Measurements from ENCODE around the gene PRKAG2.

The PRKAG2 gene

DNA sequence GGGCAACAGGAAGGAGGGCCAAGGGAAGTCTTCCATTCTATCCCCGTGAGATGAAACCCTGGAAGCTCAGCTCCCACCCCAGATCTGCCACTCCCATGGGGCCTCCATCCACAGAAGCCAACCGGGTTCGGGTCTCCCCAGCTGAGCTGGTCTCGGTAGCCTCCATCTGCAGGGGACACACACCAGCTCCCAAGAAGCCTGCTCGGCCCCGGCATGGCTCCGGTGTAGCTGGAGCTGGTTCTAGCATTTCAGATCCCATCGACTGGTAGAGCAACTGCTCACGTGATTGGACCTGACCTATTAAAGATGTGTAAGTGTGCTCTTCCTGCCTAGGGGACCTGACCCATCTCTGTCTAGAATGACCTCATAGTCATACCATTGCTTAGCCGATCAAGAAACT, 138.0 kb downstream of the PRKAG2 start:
- DNase-seq = no peak

DNA sequence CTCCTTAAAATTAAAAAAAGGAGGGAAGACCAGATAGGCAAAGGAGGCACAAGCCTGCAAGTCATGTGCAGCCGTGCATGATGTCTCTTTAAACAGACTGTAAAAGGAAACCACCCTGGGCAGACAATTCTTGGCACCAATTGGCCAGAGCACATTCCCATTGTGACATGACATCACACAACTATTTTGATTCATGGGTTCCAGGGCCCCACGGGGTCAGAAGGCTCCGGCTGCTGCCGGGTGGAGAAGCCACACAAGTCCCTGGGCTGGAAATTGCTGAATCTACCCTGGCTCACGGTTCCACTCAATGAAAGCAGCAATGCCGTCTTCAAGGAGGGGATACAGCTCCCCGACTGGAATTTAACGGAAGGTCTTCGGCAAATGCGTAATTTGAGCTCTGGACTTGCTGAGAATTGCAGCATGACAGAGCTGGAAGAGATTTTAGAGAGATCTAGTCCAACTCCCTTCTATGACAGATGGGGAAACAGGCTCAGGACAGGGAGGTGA, 140.5 kb downstream of the PRKAG2 start:
- DNase-seq = no peak

DNA sequence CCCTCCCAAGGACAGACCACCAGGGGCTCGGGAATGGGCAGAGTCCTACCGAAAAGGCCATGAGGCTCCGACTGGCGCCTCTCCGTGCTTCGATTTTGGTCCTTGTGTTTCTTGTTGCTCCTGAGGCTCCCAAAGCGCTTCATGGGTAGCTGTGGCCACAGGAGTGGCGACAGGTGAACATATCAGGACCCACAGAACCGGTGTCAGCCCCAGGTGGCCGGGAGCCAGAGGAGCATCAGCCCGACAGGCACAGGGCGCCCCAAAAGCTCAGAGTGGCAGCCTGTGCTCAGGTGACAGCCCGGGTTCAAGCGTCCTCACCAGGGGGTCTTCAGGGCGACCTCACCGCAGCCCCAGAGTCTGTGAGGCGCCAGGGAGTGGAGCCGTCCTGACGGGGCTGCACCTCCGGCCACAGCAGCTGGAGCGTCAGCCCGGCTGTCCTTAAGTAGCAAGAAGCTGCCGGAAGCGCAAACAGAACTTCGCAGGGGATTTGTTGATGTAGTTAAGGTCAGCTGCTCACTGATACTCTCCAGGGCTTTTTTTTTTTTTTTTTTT, 141.0 kb downstream of the PRKAG2 start:
- DNase-seq = no peak

DNA sequence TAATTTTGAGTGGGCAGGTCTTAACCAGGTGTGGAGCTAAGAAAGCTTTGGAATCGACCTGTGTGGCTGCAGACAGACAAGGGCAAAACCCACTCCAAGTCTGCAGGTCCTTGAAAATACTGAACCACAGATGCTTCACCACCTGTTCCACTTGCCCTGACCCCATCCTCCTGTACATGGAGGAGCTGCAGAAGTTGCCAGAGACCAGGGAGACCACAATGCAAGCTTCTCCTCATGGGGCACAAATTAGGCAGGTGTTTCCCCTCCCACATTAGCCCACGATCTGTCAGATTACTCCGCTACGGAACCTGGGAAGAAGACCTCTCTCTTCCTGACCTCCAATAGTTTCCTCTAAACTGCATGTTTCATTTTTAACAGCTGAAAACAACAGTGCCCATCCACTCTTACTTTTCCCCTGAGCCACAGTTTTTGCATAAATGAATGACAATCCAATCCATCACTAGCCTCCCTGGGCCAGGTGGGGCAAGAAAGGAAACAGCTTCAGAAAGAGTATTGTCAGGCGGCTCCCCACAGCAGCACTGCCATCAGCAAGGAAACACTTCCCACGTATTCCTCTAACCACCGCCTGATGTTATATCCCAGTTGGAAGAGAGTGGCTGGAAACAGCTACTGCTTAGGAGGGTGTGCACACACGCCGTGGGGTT, 141.6 kb downstream of the PRKAG2 start:
- no peak for DNase-seq

DNA sequence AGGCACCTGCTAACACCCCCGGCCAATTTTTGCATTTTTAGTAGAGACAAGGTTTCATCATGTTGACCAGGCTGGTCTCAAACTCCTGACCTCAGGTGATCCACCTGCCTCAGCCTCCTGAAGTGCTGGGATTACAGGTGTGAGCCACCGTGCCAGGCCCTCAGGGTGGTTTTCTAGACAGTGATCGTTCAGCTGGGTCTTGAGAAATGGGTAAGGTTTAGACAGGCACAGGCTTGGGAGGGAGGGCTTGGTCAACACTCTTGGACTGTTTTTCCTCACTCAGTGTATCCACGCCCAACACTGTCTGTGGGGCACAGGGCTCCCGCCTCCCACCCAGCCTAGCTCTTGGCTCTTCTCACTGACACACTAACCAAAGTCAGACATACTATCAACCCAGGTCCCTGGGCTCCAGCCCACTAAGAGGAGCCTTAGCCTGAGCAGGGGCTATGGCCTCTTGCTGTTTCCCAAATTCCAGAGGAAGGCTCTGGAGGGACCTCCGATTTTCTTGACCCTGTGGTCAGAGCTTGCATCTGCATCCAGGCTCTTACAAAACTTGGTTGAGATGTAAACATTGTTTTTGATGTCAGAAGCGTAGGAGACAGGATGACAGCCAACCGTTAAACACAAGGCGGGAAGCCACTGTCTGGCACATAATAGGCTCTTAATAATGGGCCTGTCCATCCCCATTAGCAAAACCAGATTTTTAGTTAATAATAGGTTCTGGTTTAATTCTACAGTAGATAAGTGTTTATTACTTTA, 143.9 kb downstream of the PRKAG2 start:
- no peak for DNase-seq

DNA sequence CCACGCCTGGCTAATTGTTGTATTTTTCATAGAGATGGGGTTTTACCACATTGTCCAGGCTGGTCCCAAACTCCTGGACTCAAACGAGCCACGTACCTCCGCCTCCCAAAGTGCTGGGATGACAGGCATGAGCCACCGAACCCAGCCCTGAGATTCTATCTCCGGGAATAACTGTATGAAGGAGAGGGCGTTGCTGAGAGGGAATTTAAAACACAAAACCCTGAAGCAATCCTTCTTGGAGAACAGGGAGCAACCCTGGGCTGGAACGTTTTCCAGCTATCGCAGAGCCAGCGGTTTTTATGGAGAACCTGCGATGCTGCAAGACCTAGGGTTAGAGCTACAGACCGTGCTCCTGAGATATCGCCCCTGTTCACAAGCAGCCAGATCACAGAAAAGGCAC, 144.6 kb downstream of the PRKAG2 start:
- no peak for DNase-seq

DNA sequence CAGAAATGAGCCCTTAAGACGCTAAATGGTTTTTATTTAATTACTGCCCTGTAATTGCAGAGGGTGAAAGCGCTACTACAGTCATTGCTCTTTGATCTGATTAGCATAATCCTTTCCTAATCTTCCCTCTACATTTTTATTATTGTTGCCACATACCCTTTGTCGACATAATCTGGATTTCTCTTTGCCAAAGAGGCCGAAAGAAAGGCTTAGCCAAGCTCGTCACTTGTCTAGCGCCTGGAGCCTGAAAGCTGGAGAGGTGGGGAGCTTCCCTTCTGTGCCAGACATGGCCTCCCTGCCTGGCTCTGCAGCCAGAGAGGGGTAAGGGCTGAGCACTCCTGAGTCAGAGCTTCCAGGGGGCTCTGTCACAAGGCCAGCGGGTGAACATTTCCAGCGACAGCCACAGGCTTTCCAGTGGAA, 145.9 kb downstream of the PRKAG2 start:
- no peak for DNase-seq

DNA sequence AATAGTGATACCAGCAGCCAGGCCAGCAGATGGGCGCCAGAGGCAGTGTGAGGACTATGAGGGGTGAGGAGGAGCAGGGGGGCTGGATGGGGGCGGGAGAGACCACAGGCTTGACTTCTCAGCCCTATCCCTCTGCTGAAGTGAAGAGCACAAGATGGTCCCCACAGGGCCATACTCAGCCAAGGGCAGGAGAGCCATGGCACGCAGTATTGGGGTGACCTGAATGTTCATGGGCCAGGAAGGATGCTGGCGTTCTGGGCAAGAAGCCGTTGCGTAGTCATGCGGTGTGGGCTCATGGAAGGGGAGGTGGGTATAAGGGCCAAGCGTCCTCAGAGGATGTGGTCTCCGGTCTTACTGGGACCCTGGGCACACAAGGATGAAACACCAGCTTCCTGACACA, 146.3 kb downstream of the PRKAG2 start:
- DNase-seq = no peak

DNA sequence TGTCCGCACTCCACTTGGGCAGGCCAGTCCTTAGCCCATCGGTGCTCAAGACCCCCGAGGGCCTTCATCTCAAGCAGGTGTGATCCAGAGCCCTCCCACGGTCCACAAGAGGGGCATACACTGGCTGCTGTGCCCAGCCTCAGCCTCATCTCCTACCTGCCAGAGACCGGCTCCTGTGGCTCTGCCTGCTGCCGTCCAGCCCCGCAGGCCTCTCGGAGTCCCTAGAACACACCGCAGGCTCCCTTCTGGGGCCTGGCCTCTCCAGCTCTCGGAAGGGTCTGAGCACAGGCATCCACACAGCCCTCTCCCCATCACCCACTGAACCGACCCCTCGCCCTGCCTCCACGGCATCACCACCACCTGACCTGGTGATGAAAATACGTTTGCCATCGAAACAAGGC, 147.4 kb downstream of the PRKAG2 start:
- no peak for DNase-seq

DNA sequence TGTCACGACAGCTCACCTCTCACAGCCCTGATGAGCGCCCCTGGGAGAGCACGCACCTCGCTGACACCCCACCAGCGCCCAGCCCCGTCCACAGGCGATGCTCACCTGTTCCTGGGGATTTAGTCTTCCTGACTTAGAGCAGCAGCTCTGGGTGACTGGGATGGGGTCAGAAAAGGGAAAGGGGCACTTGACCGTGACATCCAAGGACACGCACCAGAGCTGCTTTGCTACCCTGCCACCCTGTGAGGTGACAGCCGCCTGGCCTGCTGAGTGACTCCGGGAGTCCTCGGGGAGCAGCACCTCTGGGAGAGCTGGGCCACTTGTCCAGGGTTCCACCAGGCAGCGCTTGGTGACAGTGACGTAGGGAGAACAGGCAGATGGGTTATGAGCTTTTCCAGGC, 148.2 kb downstream of the PRKAG2 start:
- no peak for DNase-seq

DNA sequence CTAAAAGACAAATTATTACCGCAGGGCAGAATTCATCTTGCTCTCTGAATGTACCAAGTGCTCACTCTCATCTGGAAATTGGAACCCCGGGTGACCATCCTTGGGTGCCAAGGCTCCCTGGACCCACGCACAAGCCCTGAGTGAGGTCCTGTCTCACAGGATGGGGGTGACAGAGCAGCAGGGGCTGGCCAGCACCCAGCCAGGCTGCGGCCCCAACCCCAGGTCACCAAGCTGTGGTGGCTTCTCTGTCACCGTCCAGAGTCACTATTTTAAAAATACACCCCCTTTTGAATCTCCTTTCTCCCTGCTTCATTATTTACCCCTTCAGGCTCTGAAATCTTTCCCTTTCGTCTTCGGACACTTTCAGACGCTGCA, 148.6 kb downstream of the PRKAG2 start:
- DNase-seq = no peak

DNA sequence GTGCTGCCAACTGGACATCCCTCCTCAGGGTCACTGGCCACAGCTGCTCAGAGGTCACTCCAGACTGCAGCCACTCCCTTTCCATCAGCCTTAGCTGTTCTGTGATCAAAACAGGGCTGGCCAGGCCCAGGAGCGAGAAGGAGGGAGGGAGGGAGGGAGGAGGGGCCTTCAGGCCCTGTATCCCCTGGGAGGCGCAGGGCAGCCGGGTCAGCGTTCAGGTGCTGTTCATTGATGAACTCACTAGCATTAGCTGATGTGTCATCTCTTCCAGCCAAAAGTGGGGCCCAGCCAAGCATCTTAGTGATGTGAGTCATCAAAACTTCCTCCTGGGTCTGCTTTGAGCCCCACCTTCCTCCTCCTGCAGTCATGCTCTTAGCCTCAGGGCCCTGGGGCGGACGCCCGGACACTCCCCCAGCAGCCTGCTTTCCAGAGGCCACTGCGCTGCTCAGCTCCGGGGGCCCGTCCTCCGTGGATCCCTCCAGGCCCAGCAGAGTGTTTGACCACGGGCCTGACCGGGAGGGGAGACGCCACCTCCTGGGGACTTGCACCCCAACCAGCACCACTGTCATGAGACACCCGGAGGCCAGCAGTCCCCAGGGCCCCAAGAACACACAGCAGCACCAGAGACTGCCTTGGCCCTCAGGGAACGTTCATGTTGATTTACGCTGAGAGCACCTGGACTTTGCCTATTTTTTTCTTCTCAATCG, 149.2 kb downstream of the PRKAG2 start:
- peak; percentile 61 for DNase-seq

DNA sequence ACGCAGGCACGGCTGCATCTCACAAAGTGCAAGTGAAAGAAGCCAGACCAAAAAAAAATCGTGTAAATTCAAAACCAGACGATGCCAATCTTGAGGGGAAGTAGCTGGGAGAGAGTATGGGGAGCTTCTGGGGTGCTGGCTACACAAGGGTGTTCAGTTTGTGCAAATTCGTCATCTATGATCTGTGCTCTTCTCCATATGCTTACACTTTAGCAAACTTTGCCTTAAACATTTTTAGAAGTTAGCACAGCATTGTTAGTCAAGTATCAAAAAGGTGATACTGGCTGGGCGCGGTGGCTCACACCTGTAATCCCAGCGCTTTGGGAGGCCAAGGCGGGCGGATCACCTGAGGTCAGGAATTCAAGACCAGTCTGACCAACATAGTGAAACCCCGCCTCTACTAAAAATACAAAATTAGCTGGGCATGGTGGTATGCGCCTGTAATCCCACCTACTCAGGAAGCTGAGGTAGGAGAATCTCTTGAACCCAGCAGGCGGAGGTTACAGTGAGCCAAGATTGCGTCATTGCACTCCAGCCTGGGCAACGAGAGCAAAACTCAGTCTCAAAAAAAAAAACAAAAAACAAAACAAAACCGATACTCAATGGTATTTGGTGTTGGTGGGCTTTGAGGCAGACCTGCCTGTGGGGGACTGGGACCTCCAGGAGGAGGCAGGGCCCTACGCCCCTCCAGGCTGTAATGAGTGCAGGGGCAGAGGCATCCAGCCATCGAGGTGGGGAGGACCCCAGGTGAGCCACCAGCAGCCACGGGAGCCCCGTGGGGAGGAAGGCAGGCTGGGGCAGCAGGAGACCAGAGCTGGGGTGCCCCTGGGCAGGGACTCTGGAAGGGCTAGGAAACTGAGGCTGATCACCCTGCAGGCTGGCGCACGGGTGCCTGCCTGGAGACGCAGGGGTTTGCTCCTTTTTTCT, 150.0 kb downstream of the PRKAG2 start:
- no peak for DNase-seq

DNA sequence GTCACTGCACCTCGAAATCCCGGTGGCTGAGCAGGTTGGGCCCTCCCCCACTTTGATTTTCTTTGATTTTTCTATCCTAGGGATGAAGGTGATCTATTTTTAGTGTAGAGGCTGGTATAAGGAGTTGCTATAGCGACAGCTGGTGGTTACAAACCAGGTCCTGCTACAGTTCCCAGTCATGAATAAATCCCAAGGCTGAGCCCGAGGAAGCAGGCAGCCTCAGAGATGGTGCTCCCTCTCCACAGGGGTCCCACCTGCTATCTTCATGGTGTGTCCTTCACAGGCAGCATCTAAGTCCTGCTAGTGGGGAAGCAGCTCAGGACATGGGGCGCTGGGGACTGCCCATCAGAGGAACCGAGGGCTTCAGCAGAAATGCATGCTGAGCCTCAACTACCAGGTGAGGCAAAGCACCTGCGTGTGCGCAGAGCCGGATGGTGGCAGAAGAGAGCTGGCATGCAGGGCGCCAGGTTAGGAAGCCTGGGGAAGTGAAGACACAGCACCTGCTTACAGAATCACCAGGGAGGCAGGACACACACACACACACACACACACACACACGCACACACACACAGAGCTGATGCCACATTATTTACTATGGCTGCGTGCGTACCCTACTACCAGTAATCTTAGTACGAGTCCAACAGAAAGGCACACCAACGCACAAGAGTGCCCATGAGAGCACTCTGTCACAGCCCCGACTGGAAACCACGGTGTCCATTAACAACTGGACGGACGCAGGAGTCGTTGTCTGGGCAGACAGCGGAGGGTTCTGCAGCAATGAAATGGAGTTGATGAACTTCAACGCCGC, 150.9 kb downstream of the PRKAG2 start:
- DNase-seq = no peak

DNA sequence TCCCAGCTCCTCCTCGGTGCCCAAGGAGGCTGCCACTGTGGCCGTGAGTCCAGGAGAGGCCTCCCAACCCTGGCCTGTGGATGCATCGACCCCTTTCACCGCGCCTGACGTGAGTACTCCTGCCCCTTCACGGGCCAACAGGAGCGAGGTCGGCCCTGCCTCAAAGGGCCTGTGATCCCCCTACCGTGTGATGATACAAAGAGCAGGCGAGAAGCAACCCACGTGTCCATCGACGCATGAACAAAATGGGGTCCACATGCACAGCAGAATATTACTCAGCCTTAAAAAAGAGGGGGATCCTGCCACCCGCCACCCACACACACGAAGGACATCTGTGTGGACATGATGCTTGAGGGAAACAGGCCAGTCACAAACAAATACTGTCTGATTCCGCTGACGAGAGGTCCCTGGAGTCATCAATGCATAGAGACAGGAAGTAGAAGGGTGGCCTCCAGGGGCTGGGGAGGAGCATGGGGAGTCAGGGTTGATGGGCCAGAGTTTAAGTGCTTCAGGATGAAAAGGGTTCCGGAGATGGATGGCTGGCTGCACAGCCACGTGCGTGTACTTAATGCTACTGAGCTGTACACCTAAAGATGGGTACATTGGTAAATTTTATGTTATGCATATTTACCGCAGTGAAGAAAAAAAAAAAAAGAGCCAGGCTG, 151.9 kb downstream of the PRKAG2 start:
- no peak for DNase-seq

DNA sequence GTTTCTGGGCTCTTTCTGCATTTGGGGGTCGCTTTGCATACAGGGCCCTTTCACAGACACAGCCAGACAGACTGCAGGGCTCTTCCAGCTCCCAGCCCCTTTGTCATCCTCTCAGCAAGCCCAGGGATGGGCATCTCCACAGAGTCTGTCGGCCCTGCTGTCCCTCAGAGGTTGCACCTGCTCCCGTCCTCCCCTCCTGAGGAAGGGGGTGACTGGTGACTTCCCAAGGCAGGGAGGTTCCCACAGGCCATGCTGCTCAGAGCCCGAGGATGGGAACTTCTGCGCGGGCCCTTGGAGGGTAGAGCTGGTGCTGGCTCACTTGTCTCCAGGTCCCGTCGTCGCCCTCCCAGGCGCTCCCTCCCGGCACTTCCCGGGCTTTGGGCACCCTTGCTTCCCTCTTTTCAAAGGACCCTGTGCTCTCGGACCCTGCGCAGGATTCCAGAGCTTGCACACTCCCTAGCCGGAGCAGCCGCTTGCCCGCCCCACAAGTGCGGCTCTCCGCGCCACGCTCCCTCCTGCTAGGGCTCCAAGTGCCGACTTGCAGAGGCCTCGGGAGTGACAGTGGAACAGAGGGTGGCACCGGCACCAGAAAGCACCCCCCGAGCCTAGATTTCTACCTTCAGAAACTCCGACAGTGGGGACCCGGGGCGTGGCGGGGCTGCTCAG, 152.5 kb downstream of the PRKAG2 start:
- DNase-seq = no peak

DNA sequence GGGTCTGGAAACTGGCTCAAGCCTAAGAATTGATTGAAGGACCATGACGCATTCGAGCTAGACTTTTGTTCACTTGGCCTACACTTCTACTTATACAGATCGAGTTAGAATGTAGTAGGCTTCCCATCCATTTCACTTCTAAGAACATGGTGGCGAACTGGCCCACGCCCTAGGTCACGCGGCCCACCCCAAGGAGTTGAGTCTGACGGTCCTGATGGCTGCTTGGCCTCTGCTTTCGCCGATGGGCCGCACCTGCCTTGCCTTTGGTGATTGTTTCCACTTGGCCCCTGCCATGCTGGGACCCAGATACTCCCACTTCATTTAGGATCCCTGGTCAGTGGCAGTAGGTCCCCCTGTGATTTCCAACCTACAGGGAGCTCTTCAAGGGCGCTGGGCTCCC, 153.6 kb downstream of the PRKAG2 start:
- DNase-seq = no peak

DNA sequence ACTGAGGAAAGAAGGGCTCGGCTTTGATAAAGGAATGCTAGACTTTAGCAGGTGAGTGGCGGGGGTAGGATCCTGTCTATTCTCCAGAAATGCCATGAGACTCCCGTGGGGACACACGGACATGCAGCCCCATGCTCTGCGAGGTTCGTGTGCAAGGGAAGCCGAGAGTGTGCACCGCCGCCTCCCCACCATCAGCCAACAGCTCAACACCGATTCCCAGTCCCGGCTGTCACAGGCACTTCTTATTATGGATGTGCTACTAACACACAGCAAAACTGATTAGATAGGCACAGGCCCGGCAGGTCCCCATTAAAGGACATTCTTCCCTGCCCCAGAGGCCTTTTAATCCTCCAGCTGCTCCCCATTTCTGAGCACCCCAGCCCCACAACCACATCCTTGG, 154.4 kb downstream of the PRKAG2 start:
- no peak for DNase-seq

DNA sequence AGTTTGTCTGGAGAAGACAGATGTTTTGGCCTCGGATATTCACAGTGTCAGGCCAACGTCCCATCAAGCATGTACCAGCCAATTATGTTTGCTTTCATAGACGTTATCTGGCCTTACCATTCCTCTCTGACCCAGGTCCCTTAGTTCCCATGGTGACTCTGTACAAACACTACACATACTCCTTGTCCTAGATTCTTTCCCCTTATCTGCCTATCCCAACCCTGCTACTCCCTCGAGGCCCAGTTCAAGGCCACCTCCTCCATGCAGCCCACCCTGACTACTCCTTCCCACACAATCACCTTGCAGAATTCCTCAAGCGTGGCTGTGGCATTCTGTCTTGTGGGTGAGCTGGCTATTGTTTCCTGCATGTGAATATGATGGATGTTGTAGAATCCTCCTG, 155.2 kb downstream of the PRKAG2 start:
- DNase-seq = no peak

DNA sequence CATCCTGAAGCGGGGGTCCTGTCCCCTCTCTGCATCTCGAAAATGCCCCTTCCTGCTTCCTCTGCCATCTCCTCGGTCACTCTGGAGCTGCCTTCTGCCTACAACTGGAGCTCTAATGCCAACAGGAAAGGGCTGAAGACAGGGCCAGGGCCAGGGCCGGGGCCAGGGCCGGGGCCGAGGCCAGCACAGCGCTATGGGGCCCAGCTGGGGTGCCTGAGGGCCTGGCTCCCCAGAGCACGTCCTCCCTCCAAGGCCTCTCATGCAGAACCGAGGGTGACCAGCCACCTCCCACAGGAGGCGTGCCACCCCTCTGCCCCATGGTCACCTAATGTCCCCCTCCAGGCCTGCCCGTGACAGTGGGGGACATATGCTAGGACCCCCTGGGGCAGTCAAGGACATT, 155.7 kb downstream of the PRKAG2 start:
- DNase-seq = no peak

DNA sequence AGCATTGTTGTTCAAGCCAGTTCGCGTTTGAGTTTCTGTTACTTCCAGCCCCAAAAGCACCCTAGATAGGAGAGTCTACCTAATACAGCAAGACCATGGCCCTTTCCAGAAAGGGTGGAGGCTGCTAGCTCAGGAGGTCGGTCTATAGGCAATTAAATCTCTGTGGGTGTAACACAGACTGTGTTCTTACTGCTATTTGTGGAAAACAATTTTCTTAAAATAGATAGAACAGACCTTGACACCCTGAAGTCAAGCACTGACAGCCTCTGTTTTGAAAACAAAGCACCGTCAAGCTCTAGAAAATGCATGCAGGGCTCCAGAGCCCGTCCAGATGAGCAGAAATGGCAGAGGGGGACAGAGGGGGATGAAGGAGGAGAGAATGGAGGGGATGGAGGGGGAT, 156.6 kb downstream of the PRKAG2 start:
- no peak for DNase-seq
